Small intestine (tissue), 7 donors: ENCODE data around the gene IGSF21. TPM values are rescaled to one million over a fixed set of nuclear protein-coding genes. Genes with fewer than 3 reads are reported as not detected.

Source experiments
- DNase-seq, 2 donors: peaks; one replicate each; pipeline versions ENCODE4 v3.0.0 to v3.0.0-alpha.2; 2013
- FAIRE-seq: peaks from 2 replicates; lab custom pipeline; 2012; peaks lifted over from hg19 to GRCh38; lab: Jason Lieb, UNC
- H3K27ac ChIP-seq, 3 donors: one replicate each; pipeline ENCODE4 v1.5.1; 2013; ENCODE audit warnings: low read length in 2 of 3, mild to moderate bottlenecking in 2 of 3, control low read depth in 1 of 3, inconsistent platforms in 1 of 3, low read depth in 1 of 3, moderate library complexity in 1 of 3
- H3K27me3 ChIP-seq, 3 donors: one replicate each; pipeline ENCODE4 v1.6.1; 2013; ENCODE audit warnings: low read length in 3 of 3, inconsistent platforms in 1 of 3; ENCODE audit not compliant: control insufficient read depth in 3 of 3, insufficient read depth in 3 of 3
- H3K36me3 ChIP-seq, 3 donors: one replicate each; pipeline ENCODE4 v1.6.1; 2013; ENCODE audit warnings: low read length in 3 of 3, inconsistent platforms in 1 of 3, low read depth in 1 of 3, mild to moderate bottlenecking in 1 of 3, moderate library complexity in 1 of 3; ENCODE audit not compliant: control insufficient read depth in 3 of 3, insufficient read depth in 2 of 3
- H3K4me1 ChIP-seq, 3 donors: one replicate each; pipeline ENCODE4 v1.6.1; 2013; ENCODE audit warnings: low read length in 2 of 3, inconsistent platforms in 1 of 3, low read depth in 1 of 3, mild to moderate bottlenecking in 1 of 3, moderate library complexity in 1 of 3; ENCODE audit not compliant: control insufficient read depth in 3 of 3, insufficient read depth in 2 of 3
- H3K4me3 ChIP-seq, 3 donors: one replicate each; pipeline ENCODE4 v1.5.1; 2013; ENCODE audit warnings: low read length in 3 of 3, control low read depth in 1 of 3, inconsistent platforms in 1 of 3, low read depth in 1 of 3, mild to moderate bottlenecking in 1 of 3, moderate library complexity in 1 of 3
- H3K9me3 ChIP-seq, 2 donors: one replicate each; pipeline ENCODE4 v1.6.1; 2013; ENCODE audit warnings: low read depth in 1 of 2, low read length in 1 of 2; ENCODE audit not compliant: control insufficient read depth in 2 of 2, insufficient read depth in 1 of 2
- WGBS, 3 donors: extraction: QIAGEN DNeasy Blood & Tissue Kit; methylation state at CpG; one replicate each; pipeline ENCODE4 v1.1.7; 2013; 5-methylcytosine and 5-hydroxymethylcytosine counted together
- polyA plus RNA-seq, 4 donors: library from polyadenylated mRNA; stranded (reverse) in 3 of 4; unstranded in 1 of 4; fragments of 200-250 nt in 3 of 4; fragments of 120-200 nt in 1 of 4; gene quantifications; one replicate each; pipeline versions ENCODE4 v1.2.1 to v1.2.3, GENCODE V29; 2013
- donor health status: healthy with polysubstance abuse.
- donor health status: control.
- donor health status: control.
- donor health status: Bipolar disorder and iron deficiency.
- donor health status: healthy.

IGSF21 gene
- polyA plus RNA-seq, 4 donors: 0.18 to 0.38 TPM; not detected in 2

DNA sequence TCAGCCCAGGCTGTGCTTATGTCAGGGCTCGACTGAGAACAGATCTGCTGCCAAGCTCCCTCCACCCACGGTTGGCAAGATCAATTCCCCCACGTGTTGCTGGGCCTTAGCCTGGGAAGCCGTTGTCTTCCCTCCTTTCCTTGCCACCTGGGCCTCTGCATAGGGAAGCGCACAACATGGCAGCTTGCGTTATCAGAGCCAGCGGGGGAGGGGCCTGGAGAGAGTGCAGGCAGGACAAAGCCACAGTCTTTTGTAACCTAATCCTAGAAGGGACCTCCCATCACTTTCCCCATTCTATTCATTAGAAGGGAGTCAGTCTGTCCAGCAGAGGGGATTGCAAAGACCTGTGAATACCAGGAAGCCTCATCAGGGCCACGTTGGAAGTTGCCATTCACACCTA lies 17.0 kb upstream of the IGSF21 start:
- H3K27me3 ChIP-seq: peaks cover 0 to 6% (median 4%) of the 10 kb centered on the region in 3 donors
- no peak for DNase-seq
- H3K4me1 ChIP-seq: no peaks in the 10 kb centered on the region
- no peak overlapping the region for H3K27ac ChIP-seq
- H3K36me3 ChIP-seq: no peaks in the 10 kb centered on the region
- H3K9me3 ChIP-seq: no peaks in the 10 kb centered on the region
- FAIRE-seq: no peak
- H3K4me3 ChIP-seq: no peak overlapping the region
- WGBS, 3 donors: 18 to 29% (median 28%) methylated on average over 8 of the region's 8 CpGs

DNA sequence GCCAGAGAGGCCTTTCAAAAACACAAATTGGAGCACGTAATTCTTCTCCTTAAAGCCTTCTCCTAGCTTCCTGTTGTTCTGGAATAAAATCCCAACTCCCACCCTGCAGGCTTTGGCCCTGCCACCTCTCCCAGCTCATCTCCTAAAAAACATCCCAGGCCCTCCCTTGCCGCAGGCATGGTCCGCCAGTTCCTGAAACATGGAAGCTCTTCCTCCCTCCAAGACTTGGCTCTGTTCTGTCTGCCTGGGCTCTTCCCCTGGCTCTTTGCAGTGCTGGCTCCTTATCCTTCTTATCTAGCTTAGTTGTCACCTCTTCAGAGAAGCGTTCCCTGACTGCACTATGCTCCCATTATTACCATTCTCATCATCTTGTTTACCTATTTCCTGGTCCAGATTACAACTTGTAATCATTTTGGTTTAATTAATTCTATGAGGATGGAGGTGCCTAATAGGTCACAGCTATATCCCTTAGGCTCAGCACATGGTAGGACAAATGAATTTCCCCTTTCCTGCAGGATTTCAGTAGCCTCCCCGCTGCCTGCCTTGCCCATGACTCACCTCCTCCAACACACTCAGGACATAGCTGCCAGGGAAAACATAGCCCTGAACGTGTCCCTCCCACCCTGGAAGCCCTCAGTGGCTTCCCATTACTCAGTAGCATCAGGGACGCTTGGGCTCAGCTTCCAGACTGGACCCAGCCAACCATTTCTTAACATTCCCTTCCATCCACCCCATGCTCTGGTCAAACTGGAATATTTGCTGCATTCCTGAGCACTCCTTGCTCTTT lies 15.7 kb upstream of the IGSF21 start:
- H3K9me3 ChIP-seq: no peaks in the 10 kb centered on the region
- FAIRE-seq: no peak
- H3K4me3 ChIP-seq: no peak overlapping the region
- DNase-seq: no peak
- H3K36me3 ChIP-seq: no peaks in the 10 kb centered on the region
- H3K27ac ChIP-seq: no peak overlapping the region
- no peaks in the 10 kb centered on the region for H3K4me1 ChIP-seq
- WGBS, 3 donors: 34 to 40% (median 36%) methylated on average over 7 of the region's 7 CpGs
- peaks cover 0 to 9% (median 0%) of the 10 kb centered on the region in 3 donors for H3K27me3 ChIP-seq

DNA sequence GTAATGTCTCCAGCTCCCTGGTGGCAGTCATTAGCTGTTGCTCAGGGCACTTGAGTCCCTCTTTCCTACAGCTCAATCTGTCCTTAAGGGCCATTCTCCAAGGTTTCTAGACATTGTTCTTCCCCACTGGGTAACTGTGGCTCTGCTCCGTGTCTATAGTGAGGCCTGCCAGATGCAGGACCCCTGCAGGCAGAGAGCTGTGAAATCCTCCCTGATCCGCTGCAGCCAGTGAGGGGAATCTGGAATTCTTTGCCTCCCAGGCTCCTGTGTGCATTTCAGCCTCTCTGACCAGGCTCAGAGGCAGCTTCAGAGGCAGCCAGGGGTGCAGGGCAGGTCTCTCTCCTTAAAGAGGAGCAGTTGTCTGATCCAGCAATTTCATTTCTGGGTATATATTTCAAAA lies 14.4 kb upstream of the IGSF21 start:
- H3K36me3 ChIP-seq: no peaks in the 10 kb centered on the region
- H3K9me3 ChIP-seq: no peaks in the 10 kb centered on the region
- DNase-seq (no peak), FAIRE-seq (no peak)
- H3K27ac ChIP-seq: no peak overlapping the region
- peaks cover 0 to 9% (median 0%) of the 10 kb centered on the region in 3 donors for H3K27me3 ChIP-seq
- no peaks in the 10 kb centered on the region for H3K4me1 ChIP-seq
- 30 to 40% (median 33%) methylated on average over 2 of the region's 2 CpGs for WGBS, 3 donors
- H3K4me3 ChIP-seq: no peak overlapping the region

DNA sequence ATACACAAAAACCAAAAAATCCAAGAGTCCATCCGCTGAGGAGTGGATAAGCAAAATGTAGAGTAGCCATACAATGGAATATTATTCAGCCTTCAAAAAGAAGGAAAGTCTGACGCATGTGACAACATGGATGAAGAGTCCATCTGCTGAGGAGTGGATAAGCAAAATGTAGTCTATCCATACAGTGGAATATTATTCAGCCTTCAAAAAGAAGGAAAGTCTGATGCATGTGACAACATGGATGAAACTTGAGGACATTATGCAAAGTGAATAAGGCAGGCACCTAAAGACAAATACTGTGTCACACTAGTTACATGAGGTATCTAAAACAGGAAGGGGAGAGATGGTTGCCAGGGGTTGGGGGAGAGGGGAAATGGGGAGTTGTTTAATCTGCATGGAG lies 14.0 kb upstream of the IGSF21 start:
- 81 to 90% (median 90%) methylated on average over 2 of the region's 2 CpGs for WGBS, 3 donors
- Histone ChIP-seq H3K36me3 (no peaks in the 10 kb centered on the region), H3K4me1 (no peaks in the 10 kb centered on the region), H3K9me3 (no peaks in the 10 kb centered on the region), H3K27me3 (peaks cover 0 to 12% (median 0%) of the 10 kb centered on the region in 3 donors), H3K27ac (no peak overlapping the region), H3K4me3 (no peak overlapping the region)
- FAIRE-seq (no peak), DNase-seq (no peak)

DNA sequence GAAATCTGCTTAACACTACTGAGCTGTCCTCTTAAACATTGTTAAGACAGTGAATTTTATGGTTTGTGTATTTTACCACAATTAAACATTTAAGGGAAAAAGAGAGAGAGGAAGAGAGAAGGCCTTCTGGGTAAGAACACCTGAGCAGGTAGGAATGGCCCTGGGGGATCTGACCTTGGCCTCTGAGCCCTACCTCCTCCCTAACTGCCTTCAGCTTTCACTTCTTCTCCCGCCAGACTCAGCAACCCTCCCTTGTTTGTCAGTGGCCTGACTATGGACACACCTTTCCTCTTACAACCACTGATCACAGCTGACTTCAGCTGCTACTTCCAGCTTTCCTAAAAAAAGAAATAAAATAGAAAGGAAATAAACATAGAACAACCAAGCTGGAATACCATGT lies 13.5 kb upstream of the IGSF21 start:
- H3K36me3 ChIP-seq: no peaks in the 10 kb centered on the region
- H3K27me3 ChIP-seq: peaks cover 0 to 12% (median 0%) of the 10 kb centered on the region in 3 donors
- 14 to 55% (median 30%) methylated on average over 1 of the region's 1 CpG for WGBS, 3 donors
- no peaks in the 10 kb centered on the region for H3K4me1 ChIP-seq
- H3K9me3 ChIP-seq: no peaks in the 10 kb centered on the region
- FAIRE-seq (no peak), DNase-seq (no peak)
- H3K4me3 ChIP-seq: no peak overlapping the region
- H3K27ac ChIP-seq: no peak overlapping the region

DNA sequence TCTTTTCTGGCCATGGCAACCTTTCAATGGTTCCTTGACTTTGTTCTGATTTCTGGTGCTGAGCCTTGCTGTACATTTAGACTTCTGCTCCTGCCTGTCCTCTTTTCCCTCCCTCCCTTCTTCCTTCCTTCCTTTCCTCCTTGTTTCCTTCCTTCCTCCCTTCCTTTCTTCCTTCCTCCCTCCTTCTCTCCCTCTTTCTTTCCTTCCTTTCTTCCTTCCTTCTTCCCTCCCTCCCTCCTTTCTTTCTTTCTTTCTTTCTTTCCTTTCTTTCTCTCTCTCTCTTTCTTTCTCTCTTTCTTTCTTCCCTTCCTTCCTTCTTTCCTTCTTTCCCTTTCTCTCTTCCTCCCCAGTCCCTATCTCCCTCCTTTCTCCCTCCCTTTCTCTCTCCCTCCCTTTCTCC lies 10.4 kb upstream of the IGSF21 start:
- no peaks in the 10 kb centered on the region for H3K4me1 ChIP-seq
- H3K36me3 ChIP-seq: no peaks in the 10 kb centered on the region
- H3K9me3 ChIP-seq: no peaks in the 10 kb centered on the region
- FAIRE-seq (no peak), DNase-seq (no peak)
- H3K4me3 ChIP-seq: no peak overlapping the region
- peaks cover 0 to 6% (median 0%) of the 10 kb centered on the region in 3 donors for H3K27me3 ChIP-seq
- H3K27ac ChIP-seq: no peak overlapping the region

DNA sequence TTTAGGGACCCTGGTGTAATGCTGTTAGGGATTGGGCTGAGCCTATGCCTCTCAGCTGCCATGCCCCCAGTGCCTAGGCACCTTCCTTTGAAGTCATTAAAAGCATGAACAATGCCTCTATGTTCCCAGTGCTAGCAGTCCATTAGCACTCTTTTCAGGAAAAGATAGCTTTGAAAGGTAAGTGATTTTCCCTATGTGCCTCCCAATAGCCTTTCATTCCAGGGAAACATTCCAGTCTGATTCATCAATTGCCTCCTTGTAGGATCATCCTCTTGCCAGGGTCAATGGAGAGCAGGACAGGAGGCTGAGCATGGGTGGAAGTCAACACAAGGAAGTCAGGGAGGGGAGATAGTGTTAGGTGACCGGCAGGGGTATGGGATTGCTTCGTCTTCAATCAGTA lies 8.6 kb upstream of the IGSF21 start:
- Histone ChIP-seq H3K27me3 (peaks cover 0 to 6% (median 0%) of the 10 kb centered on the region in 3 donors), H3K4me1 (no peaks in the 10 kb centered on the region), H3K4me3 (no peak overlapping the region), H3K9me3 (no peaks in the 10 kb centered on the region), H3K36me3 (no peaks in the 10 kb centered on the region), H3K27ac (no peak overlapping the region)
- FAIRE-seq: no peak
- no peak for DNase-seq
- WGBS, 3 donors: 28 to 53% (median 30%) methylated on average over 2 of the region's 2 CpGs

DNA sequence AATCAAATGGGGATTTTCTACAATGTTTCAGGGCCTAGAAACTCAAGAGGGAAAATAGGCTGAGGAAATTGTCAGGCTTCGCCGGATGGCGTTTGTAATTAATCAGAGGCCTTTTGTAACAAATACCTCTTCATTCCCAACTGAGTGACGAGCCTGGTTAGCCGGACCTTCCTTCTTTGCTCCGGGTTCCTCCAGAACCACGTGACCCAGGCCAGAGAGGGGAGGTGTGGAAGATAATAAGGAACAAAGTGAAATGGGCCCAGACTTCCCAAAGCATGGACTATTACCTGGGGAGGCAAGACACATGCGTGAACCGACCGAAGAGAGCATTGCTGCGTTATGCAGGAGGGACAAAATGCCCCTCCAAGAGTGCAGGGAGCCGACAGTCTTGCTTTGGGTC lies 7.5 kb upstream of the IGSF21 start:
- WGBS, 3 donors: 64 to 73% (median 70%) methylated on average over 12 of the region's 12 CpGs
- FAIRE-seq: no peak

More for the DNA sequence above, 7.5 kb upstream of the IGSF21 start:
- no peaks in the 10 kb centered on the region for H3K4me1 ChIP-seq
- peaks cover 0 to 15% (median 0%) of the 10 kb centered on the region in 3 donors for H3K27me3 ChIP-seq
- no peak for DNase-seq
- no peak overlapping the region for H3K27ac ChIP-seq
- no peaks in the 10 kb centered on the region for H3K9me3 ChIP-seq
- no peaks in the 10 kb centered on the region for H3K36me3 ChIP-seq
- no peak overlapping the region for H3K4me3 ChIP-seq
